HEK293T (cell line): ENCODE results near the gene FSTL4.

Experiments
- CTCF ChIA-PET: fragments of 350-600 bp; formaldehyde crosslinking; extraction: SDS; loops from one replicate; lab custom pipeline; 2021; ENCODE audit warnings: antibody characterized with exemption, inconsistent platforms; lab: Yijun Ruan, JAX
- POLR2A ChIA-PET: fragments of 350-600 bp; formaldehyde crosslinking; extraction: SDS; loops from one replicate; lab custom pipeline; 2020; ENCODE audit warnings: antibody characterized with exemption, inconsistent platforms; lab: Yijun Ruan, JAX
- DNase-seq: peaks from one replicate; pipeline ENCODE4 v3.0.0; 2012; ENCODE audit warnings: mixed read lengths; ENCODE audit errors: extremely low spot score
- ARNT ChIP-seq: fragments of 450-650 bp; IDR thresholded peaks from 2 replicates; pipeline ENCODE4 v1.6.1; 2017; ENCODE audit warnings: mild to moderate bottlenecking
- BHLHE40 ChIP-seq: fragments of 450-650 bp; IDR thresholded peaks from 2 replicates; pipeline ENCODE4 v1.6.1; 2016; ENCODE audit warnings: mild to moderate bottlenecking, moderate library complexity, borderline replicate concordance
- CTBP1 ChIP-seq: fragments of 450-650 bp; IDR thresholded peaks from 2 replicates; pipeline ENCODE4 v1.6.1; 2016; ENCODE audit warnings: borderline replicate concordance
- ELF4 ChIP-seq: fragments of 450-650 bp; IDR thresholded peaks from 2 replicates; pipeline ENCODE4 v1.6.1; 2017; ENCODE audit warnings: antibody characterized with exemption
- FOXA1 ChIP-seq: fragments of 450-650 bp; IDR thresholded peaks from 2 replicates; pipeline ENCODE4 v1.6.1; 2016; ENCODE audit warnings: mild to moderate bottlenecking
- FOXK2 ChIP-seq: fragments of 450-650 bp; IDR thresholded peaks from 2 replicates; pipeline ENCODE4 v1.6.1; 2016; ENCODE audit warnings: mild to moderate bottlenecking
- FOXM1 ChIP-seq: fragments of 450-650 bp; IDR thresholded peaks from 2 replicates; pipeline ENCODE4 v1.6.1; 2017; ENCODE audit warnings: mild to moderate bottlenecking, borderline replicate concordance
- HDGF ChIP-seq: fragments of 450-650 bp; IDR thresholded peaks from 2 replicates; pipeline ENCODE4 v1.6.1; 2017; ENCODE audit warnings: antibody characterized with exemption, borderline replicate concordance
- L3MBTL2 ChIP-seq: fragments of 450-650 bp; conservative IDR thresholded peaks from 2 replicates; pipeline ENCODE4 v1.6.1; 2016; ENCODE audit warnings: mild to moderate bottlenecking
- LEF1 ChIP-seq: fragments of 450-650 bp; IDR thresholded peaks from 2 replicates; pipeline ENCODE4 v1.6.1; 2017; ENCODE audit warnings: mild to moderate bottlenecking, borderline replicate concordance
- NFRKB ChIP-seq: fragments of 450-650 bp; IDR thresholded peaks from 2 replicates; pipeline ENCODE4 v1.6.1; 2016; ENCODE audit warnings: mild to moderate bottlenecking, moderate library complexity
- PKNOX1 ChIP-seq: fragments of 450-650 bp; IDR thresholded peaks from 2 replicates; pipeline ENCODE4 v1.6.1; 2016
- SP1 ChIP-seq: fragments of 450-650 bp; IDR thresholded peaks from 2 replicates; pipeline ENCODE4 v1.6.1; 2017
- SUZ12 ChIP-seq: fragments of 450-650 bp; IDR thresholded peaks from 2 replicates; pipeline ENCODE4 v1.6.1; 2016; ENCODE audit warnings: mild to moderate bottlenecking
- TARDBP ChIP-seq: fragments of 450-650 bp; IDR thresholded peaks from 2 replicates; pipeline ENCODE4 v1.6.1; 2016
- ZNF384 ChIP-seq: fragments of 450-650 bp; IDR thresholded peaks from 2 replicates; pipeline ENCODE4 v1.6.1; 2016

The FSTL4 gene

DNA sequence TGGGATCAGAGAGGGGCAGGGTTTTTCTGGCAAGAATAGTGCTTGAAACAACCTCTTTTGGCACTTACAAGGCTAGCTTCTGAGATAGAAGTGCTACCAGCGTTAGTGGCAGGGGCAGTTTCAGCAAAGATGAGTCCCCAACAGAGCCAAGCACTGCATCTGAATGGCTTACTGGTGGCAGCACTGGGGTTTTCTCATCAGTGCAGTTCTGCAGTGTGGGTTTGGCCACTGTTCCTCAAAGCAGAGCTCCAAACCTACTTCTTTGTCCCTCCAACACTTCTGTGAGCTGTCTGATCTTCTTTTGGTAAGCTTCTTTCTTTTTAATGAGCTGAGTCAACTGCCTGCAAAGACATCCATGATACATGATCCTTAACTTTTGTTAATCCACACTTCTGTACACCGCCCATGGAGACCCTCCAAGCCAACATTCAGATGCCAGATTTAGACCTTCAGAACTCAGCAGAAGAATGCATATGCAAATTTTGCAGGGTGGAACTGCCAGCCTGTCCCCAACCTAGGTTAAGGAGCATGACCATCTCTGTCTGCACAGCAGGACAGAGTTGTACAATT, 29.9 kb upstream of the FSTL4 start:
- DNase-seq, result no peak
- CTCF ChIA-PET, result no interaction called here

DNA sequence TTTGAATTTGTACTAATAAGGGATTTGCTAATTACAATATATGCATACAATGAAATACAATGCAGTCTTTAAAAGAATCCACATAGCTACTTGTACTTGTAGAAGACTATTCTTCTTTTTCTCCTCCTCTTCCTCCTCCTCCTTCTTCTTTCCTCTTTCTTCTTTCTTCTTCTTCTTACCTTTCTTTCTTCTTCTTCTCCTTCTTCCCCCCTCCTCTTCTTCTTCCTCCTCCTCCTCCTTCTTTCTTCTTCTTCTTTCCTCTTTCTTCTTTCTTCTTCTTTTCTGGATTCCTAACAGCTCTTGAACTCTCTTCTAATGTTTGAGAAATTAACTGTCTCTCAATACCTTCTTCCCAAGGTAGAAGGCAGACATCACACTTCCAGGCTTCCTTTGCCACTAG, 29.3 kb upstream of the FSTL4 start:
- no peak for DNase-seq

More for the DNA sequence above, 29.9 kb upstream of the FSTL4 start:
- TF ChIP-seq ZNF384, result no peak
- TF ChIP-seq LEF1, result no peak
- no peak for TF ChIP-seq NFRKB
- TF ChIP-seq CTBP1, result no peak
- TF ChIP-seq FOXA1, result no peak
- no peak for TF ChIP-seq FOXK2
- TF ChIP-seq HDGF, result no peak
- no peak for TF ChIP-seq ELF4
- no peak for TF ChIP-seq ARNT
- no peak for TF ChIP-seq PKNOX1
- no peak for TF ChIP-seq TARDBP
- TF ChIP-seq SUZ12, result no peak
- no peak for TF ChIP-seq BHLHE40
- TF ChIP-seq L3MBTL2, result no peak
- POLR2A ChIA-PET, result no interaction called here

GRCh38 chr5:133639850-133640528, 27.6 kb upstream of the FSTL4 start:
- TF ChIP-seq ARNT, result no peak
- TF ChIP-seq LEF1, result no peak
- TF ChIP-seq PKNOX1, result no peak
- TF ChIP-seq TARDBP, result no peak
- TF ChIP-seq HDGF, result no peak
- TF ChIP-seq FOXM1, result no peak
- no peak for TF ChIP-seq ELF4
- no peak for TF ChIP-seq FOXK2
- TF ChIP-seq CTBP1, result no peak
- no peak for TF ChIP-seq BHLHE40
- TF ChIP-seq ZNF384, result no peak
- no peak for TF ChIP-seq SUZ12
- TF ChIP-seq NFRKB, result no peak
- no peak for TF ChIP-seq FOXA1
- no peak for DNase-seq
- ChIA-PET CTCF (interaction anchor here (0.7 kb wide), 1 partner anchor 219 kb away, joined by 3 read pairs; no protein-coding TSS in a partner anchor), POLR2A (no interaction called here)

More for the DNA sequence above, 29.3 kb upstream of the FSTL4 start:
- ChIA-PET CTCF (no interaction called here), POLR2A (no interaction called here)
- no peak for TF ChIP-seq FOXA1
- no peak for TF ChIP-seq FOXM1
- no peak for TF ChIP-seq TARDBP
- TF ChIP-seq L3MBTL2, result no peak
- no peak for TF ChIP-seq PKNOX1
- no peak for TF ChIP-seq NFRKB
- no peak for TF ChIP-seq FOXK2

- no peak for DNase-seq
- CTCF ChIA-PET, result no interaction called here
- no peak for TF ChIP-seq PKNOX1
- POLR2A ChIA-PET, result no interaction called here
Measured at GRCh38 chr5:133638436-133638835, 26.1 kb upstream of the FSTL4 start.

GRCh38 chr5:133637206-133637605, 24.9 kb upstream of the FSTL4 start:
- DNase-seq, result no peak
- POLR2A ChIA-PET, result no interaction called here
- TF ChIP-seq CTBP1, result no peak
- TF ChIP-seq ARNT, result no peak
- TF ChIP-seq L3MBTL2, result no peak
- no peak for TF ChIP-seq BHLHE40
- no peak for TF ChIP-seq FOXM1
- no peak for TF ChIP-seq ELF4
- no peak for TF ChIP-seq HDGF
- no peak for TF ChIP-seq PKNOX1
- no peak for TF ChIP-seq ZNF384
- no peak for TF ChIP-seq NFRKB
- CTCF ChIA-PET, result no interaction called here

DNA sequence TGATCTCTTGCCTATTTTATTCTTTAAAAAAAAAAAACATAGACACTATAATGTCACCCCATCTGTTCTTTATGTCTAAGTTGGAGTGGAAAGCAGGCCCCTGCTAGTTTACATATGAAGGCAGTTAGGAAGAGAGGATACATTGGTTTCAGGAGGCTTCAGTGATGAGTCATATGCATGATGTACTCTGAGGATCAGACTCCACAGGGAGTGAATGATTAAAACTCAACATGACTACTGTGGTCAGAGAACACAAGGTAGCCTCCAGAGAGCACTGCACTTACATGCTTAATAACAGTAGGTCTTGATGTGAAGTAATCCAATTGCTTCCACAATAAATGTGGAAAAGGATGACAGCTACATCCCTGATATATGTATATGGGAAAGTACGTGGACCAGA, 22.7 kb upstream of the FSTL4 start:
- DNase-seq, result no peak
- TF ChIP-seq BHLHE40, result no peak
- no peak for TF ChIP-seq ELF4
- TF ChIP-seq ARNT, result no peak
- no peak for TF ChIP-seq CTBP1
- no peak for TF ChIP-seq PKNOX1
- no peak for TF ChIP-seq SP1
- no peak for TF ChIP-seq FOXM1
- TF ChIP-seq ZNF384, result no peak
- TF ChIP-seq L3MBTL2, result no peak
- no peak for TF ChIP-seq FOXA1
- no peak for TF ChIP-seq NFRKB
- no peak for TF ChIP-seq SUZ12
- no peak for TF ChIP-seq HDGF
- no peak for TF ChIP-seq FOXK2
- CTCF ChIA-PET, result no interaction called here
- POLR2A ChIA-PET, result no interaction called here
